Ramos (cell line): Measurements from ENCODE around the gene KLHL9.

ENCODE experiments used
- in situ Hi-C: fragments of 300-500 bp; cut with MboI; formaldehyde crosslinking; loops from one replicate; pipeline ENCODE4 v1.14.3; 2022; ENCODE audit warnings: low sequenced_read_pairs; ENCODE audit not compliant: unreplicated experiment

The KLHL9 gene

GRCh38 chr9:21320465-21320864, 14.7 kb downstream of the KLHL9 start:
- in situ Hi-C loops, result loop anchor here (10.0 kb wide), 1 partner anchor 474 kb away; no protein-coding TSS in a partner anchor

DNA sequence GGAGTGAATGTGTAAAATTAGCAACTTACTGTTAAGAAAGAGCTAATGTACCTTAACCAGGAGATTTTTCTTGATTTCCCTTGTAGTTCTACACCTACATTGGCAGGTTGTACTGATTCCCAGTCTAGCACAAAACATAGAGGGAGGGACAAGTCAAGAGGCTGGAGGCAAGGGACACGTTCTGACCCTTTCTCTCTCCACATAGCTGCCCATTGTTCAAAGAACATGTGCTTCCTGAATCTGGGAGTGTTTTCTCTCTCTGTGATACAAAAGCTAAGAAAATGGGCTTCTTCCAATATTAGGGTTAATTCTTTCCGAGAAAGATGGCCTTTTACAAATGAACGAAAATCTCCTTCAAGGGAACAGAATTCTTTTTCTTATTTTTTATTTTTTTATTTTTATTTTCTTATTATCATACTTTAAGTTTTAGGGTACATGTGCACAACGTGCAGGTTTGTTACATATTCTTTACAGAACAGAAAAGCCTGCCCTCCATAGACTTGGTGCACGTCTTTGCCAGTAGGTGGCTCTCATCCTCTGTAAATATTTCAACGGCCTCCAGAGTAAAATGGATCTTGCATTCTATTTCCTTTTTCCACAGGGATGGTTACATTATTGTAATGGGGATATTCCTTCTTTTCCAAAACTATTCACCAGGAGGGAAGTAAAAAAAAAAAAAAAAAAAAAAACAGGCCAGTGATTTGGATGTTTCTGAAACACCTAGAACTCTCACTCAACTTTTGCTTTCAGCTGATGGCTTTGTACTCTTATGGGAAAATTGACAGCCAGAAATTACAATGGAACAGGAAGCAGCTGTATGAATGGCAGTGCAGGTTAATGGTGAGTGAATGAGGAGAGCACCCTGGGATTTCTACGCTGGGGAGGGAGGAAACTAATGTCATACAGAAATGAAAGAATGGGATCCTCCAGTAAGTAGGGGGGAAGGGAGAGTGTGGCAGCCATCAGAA, 17.0 kb downstream of the KLHL9 start:
- in situ Hi-C loops, result no loop called here

GRCh38 chr9:21316860-21317259, 18.3 kb downstream of the KLHL9 start:
- in situ Hi-C loops, result no loop called here

DNA sequence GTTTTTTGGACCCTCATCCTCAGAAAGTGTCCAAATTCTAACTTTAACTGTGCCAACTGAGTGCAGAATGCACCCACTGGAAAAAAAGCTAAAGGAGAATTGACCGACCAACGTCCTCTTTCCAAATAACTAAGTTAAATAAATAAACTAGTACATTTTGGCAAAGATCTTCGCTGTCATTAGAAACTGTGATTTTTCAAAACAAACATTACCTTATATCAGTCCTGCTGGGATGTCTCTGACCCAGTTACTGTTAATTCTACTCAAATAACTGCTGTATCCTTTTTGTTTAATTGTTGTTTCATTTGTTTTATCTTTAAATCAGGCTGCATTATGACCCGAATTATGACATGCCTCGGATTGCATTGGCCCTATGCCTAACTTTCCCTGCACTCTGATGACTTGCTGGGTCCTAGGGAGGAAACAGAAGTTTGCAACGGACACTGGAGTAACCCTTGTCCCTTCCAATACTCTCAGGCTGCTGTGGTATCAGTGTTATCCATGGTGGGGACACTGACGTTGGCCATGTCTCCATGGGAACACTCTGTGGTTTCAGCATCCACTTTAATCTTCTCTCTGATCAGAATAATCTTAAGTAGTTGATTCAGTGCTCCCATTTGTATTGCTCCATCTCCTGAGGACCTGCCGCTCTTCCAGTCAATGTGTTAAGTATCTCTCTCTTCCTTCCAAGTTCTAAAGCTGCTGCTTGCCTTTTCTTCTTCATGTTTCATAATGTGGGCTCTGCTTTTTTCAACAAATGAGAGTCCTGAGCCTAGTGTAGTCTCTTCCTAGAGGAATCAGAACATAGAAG, 19.0 kb downstream of the KLHL9 start:
- in situ Hi-C loops, result no loop called here

DNA sequence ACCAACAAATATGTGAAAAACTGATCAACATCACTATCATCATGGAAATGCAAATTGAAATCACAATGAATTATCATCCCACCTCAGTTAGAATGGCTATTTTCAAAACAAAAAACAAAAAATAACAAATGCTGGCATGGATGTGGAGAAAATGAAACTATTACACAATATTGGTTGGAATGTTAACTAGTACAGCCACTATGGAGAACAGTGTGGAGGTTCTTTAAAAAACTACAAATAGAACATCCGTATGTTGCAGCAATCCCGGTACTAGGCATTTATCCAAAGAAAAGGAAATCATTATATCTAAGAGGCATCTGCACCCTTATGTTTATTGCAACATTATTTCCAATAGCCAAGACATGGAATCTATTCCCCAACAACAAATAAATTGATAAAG, 21.1 kb downstream of the KLHL9 start:
- in situ Hi-C loops, result no loop called here

- in situ Hi-C loops, result no loop called here
Measured at GRCh38 chr9:21311889-21312288, 23.3 kb downstream of the KLHL9 start.

DNA sequence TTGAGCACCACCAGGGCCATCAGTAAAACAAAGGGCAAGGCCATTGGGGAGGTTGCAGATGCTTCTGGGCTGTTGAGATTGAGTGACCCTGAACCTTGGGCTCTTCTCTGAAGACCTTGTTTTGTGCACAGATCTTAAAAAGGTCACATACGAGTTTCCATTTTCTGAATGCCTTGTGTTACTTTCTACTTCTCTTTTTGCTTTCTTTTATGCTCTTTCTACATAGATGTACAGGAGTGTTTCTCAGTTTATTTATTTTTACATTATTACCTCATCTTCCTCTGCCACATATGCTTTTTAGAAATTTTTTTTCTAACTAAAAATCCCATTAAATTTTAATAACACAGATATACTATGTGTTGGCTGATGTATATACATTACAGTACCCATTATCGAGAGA, 30.0 kb downstream of the KLHL9 start, which contains the start of gene IFNA5:
Gene IFNA5, minus strand, starts transcription at position 101 of the 400 bp plus-strand sequence. Its CDS starts 57 bp downstream, at position 44.
- in situ Hi-C loops, result no loop called here

- in situ Hi-C loops, result no loop called here
Measured at GRCh38 chr9:21295992-21296391, 39.2 kb downstream of the KLHL9 start.

GRCh38 chr9:21294904-21295538, 40.2 kb downstream of the KLHL9 start:
- in situ Hi-C loops, result no loop called here

GRCh38 chr9:21294364-21294774, 40.8 kb downstream of the KLHL9 start:
- in situ Hi-C loops, result no loop called here

- in situ Hi-C loops, result no loop called here
Measured at GRCh38 chr9:21289848-21290247, 45.4 kb downstream of the KLHL9 start.

DNA sequence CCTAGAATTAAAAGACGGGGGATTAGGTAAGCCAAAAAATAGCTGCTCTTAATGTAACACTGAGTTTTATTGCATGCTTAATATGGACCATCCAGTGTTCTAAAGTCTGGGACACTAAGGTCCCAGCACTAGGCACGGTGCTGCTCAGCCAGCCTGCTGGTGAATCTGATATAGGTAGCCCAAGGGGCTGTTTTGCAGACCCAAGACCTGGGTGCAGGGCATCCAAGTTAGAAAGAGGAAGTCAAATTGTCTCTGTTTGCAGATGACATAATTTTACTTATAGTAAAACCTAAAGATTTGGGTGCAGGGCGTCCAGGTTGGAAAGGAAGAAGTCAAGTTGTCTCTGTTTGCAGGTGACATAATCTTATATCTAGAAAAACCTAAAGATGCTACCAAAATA, 47.9 kb downstream of the KLHL9 start:
- in situ Hi-C loops, result no loop called here

- in situ Hi-C loops, result no loop called here
Measured at GRCh38 chr9:21286659-21287058, 48.5 kb downstream of the KLHL9 start.

DNA sequence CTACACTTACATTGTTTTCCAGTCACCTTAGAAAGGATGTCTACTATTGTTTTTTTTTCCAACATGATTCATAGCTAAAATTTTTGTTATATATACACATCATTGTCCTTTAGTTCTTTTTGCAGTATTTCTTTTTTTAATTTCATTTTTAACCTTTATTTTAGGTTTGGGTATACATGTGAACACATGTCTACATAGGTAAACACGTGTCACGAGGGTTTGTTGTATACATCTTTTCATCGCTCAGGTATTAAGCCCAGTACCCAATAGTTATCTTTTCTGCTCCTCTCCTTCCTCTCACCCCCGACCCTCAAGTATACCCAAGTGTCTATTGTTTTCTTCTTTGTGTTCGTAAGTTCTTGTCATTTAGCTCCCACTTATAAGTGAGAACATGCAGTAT, 49.1 kb downstream of the KLHL9 start:
- in situ Hi-C loops, result no loop called here

GRCh38 chr9:21281275-21281674, 53.9 kb downstream of the KLHL9 start:
- in situ Hi-C loops, result no loop called here
